HG02763 (cell line): ENCODE measurements around the gene NDUFA8.
"Not testable (repeated sequence)": the region's sequence is repeated elsewhere in the genome, so short reads cannot be mapped to it uniquely, and the experiment has no call there.

Experiments
- ATAC-seq: cut with Tn5 transposase; IDR thresholded peaks from one replicate; pipeline ENCODE4 v1.9.1; 2021; ENCODE audit warnings: mild to moderate bottlenecking, moderate library complexity; ENCODE audit not compliant: unreplicated experiment

Gene NDUFA8

DNA sequence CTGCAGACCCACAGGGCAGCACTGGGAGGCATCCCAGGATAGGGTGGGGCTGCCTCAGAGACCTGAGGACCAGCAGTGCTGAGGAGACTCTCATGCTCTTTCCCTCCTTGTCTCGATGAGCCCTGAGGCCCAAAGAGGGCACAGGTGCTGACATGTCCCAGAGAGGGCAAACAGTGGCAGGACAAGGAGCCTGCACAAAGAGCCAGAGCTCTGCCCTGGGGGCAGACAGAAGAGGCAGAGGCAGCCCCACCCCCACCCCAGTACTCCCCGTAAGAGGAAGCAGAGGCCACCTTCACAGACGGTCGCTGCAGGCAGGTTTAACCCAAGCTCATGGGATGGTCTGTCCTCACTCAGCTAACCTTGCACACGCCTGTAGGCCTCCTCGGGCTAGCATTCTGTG, 37.1 kb downstream of the NDUFA8 start:
- ATAC-seq: no peak

DNA sequence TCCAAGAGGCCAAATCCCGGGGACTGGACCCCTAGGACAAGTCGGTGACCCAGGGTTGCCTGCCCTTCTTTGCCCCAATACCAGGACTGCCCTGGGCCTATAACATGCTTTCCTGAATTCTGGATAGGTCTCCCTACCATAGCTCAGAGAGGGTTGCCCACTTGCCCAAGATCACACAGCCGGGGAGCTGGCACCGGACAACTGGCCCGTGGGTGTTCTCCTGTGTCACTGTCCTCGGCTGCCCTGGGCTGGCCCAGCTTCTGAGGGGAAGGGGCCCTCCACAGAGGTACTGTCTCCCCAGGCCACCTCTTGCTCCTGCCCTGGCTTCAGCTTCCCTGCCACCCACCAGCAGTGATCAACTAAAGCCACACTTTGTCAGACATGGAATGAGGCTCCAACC, 37.6 kb downstream of the NDUFA8 start:
- ATAC-seq: no peak

DNA sequence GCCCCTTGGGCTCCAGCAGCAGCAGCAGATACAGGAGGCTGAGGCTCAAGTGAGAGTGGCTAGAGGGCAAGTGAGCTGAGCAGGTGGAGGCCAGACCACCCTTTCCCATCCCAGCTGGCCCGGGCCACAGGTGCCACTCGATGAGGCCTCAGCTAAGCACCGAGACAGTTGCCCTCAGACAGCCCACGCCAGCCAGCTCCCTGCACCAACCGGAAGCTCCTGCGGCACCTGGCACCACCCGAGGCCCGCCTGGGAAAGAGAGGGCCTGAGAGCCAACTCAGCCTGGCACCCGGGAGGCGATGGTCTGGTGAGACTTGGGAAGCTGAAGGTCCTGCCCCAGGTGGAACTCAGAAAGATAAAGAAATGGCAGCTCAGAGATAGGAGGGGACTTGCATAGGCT, 38.2 kb downstream of the NDUFA8 start:
- no peak for ATAC-seq

DNA sequence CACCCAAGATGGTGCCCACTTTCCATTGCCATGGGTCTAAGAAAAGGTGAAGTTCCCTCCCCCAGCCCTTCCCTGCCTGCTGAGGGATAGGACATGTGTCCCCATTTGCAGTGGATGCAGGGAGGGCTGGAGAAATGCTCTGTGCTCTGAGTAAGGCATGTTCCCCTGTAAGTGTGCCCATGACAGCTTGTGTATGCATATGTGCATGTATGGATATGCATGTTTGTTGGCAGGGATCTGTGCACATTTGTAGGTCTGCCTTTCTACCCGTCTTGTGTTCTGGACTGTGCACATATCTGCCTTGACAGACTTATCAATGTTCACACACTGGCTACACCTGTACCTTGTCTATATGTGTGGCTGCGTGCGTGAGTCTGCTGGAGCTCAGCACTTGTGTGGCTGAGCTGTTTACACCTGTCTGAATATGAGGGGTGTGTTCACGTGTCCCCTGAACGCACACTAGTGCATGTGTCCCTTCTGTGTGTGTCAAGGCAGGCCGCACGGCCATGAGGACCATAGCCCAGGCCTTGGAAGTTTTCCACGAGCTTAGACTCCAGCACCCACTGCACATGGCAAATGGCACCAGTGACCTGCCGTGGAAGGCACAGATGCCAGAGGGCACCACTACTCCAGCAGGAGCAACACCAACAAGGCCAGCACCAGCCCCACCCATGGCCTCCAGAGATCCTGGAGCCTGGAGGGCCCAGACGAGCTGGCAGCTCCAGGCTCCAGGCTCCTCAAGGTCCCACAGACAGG, 39.1 kb downstream of the NDUFA8 start:
- no peak for ATAC-seq

DNA sequence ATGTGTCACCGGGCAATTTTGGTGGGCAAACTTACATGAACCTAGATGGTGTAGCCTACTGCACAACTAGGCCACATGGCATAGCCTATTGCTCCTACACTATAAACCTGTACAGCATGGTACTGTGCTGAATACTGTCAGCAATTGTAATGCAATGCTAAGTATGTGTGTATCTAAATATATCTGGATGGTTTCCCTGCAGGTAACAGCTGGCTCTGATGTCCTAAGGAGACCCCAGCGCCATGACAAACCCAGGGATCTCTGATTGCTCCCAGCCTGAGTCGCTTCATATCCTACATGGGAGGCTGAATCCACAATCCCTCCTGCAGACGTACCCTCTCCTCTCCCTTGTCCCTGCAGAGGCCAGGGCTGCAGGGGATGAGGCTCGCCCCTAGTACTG, 39.9 kb downstream of the NDUFA8 start:
- no peak for ATAC-seq

DNA sequence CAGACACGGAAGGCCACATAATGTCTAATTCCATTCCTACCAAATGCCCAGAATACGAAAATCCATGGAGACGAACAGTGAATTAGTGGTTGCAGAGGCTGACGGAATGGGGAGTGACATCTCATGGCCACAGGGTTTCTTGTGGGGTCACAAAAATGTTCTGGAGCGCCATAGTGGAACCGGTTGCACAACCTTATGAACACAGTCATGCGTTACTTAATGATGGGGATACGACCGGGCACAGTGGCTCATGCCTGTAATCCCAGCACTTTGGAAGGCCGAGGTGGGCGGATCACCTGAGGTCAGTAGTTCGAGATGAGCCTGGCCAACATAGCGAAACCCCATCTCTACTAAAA, 40.4 kb downstream of the NDUFA8 start:
- no peak for ATAC-seq

DNA sequence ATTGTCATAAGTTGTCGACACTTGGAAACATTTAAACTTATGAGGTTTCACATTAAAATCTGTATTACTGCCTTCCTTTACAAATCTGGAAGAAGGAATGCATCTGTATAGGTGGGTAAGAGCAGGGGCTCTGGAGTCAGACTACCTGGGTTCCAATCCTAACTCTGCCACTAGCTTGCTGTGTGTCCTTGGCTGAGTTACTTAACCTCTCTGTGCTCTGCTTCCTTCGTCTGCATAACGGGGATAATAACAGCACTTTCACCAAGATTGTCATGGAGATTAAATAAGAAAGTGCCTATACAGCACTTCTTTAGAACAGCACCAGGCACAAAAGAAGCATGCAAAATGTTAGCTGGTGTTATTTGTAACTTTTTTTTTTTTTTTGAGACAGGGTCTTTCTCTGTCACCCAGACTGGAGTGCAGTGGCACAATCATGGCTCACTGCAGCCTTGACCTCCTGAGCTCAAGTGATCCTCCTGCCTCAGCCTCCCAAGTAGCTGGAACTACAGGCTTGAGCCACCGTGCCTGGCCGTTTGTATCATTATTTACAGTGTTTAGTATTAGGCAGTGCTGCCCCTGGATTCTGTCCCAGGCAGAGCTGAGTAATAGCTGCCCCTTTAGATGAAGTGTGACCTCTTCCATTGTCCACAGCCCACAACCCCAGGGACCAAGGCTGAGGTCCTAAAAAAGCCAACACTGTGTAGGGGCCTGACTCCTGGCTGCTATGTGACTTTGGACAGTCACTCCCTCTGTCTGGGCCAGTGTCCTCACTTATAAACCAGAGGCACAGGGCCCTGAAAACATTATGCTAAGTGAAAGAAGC, 41.0 kb downstream of the NDUFA8 start:
- ATAC-seq: no peak

DNA sequence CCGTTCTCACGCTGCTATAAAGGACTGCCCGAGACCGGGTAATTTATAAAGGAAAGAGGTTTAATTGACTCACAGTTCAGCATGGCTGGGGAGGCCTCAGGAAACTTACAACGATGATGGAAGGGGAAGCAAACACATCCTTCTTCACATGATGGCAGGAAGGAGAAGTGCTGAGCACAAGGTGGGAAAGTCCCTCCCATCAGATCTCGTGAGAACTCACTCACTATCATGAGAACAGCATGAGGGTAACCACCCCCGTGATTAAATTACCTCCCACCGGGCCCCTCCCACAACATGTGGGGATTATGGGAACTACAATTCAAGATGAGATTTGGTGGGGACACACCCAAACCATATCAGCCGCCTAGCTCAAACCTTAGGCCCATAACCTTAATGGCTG, 42.3 kb downstream of the NDUFA8 start:
- ATAC-seq: not testable (repeated sequence)

DNA sequence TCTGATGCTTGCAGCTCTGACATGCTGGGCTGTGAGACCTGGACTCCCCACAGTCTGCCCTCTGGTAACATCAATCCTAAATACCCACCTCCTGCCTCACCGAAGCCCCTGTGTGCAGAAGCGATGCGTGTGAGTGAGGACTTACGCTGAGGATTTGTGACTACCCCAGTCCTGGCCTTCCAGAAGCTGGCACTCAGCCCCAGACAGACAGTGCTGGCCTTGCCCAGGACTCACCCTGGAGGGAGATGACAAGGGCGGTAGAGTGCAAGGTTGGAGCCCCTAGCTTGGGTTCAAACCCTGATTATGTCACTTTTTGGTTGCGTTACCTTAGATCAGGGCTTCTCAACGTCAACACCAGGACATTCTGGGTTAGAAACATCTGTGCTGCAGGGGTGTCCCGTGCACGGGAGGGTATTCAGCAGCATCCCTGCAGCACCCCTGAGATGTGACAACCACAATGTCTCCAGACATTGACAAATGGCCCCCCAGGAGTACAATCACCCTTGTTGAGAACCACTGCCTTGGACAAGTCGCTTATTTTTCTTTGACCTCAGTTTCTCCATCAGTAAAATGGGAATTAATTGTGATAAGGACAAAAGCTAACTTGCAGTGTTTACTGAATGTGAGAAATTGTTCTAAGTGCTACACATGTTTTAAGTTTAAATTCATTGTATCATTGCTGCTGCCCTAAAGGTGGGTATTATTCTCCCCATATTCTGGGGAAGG, 43.0 kb downstream of the NDUFA8 start:
- ATAC-seq: no peak

DNA sequence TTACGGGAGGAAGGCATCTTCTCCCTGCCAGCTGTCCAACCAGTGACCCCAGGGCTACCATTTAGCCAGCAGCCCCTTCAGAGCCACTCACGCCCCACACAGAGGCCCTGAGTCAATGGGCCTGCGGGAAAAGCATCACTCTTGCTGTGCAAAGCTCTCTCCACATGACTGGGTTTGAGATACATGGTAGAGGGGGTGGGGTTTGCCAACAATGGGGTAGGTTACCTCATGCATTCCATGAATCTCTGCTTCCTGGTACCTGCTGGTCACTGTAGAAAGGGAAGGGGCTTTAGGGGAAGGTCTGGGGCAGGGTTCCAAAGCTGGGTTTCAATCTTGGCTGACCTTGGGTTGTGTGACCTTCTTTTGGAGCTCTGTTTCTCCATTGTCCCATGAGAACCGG, 43.5 kb downstream of the NDUFA8 start:
- no peak for ATAC-seq

DNA sequence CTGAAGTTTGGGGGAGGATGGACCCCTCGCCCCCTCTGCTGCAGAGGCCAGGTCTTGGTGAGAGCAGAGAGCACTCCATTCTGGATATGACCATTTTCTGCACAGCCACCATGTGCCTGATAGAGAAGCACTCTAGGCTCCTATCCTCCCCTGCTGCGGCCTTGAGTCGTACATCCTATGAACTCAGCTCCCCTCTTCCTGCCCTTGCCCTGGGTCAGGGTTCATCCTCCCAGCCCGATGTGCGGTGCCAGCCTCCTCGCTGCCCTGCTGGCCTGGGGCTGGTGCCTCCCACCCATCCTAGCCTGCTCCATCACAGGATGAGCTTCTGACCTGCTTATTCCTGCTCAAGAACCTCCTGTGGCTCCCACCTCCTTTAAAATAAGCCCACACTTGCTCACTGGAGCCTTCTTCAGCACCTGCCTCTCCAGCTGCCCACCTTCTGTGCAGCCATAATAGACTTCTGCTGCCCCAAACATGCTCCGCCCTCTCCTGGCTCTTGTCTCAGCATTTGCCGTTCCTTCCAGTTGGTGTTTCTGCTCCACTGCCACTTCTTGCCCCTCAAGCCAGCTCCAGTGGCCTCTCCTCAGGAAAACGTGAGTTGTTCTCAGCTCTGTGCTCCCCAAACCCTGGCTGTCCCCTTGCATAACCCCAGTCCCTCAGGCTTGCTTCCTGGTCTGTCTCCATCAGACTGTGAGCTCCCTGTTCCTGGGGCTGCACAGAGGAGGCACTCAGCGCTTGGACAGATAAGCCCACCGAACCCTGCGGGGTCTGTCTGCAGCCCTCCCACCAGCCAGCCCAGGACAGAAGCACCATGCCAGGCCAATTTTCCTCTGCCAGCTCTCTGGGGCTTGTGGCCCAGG, 44.2 kb downstream of the NDUFA8 start:
- ATAC-seq: no peak

DNA sequence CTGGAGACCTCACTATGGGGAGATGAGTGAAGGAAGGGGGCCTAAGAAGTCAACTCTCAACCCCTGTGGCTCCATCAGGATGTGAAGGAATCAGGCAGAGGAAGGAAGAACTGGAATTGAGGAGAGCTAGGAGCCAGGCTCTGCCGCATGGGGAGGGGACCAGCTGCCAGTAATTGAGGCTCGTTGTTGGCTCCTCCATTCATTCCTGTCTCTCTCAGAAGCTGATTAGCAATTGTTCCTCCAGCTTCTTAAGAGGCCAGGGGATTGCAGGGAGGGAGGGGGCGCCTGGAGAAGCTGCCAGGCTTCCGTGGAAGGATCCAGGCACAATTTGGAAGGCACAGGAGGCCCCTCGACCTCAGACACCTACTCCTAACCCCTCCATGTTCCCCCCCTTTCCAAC, 46.0 kb downstream of the NDUFA8 start:
- no peak for ATAC-seq

DNA sequence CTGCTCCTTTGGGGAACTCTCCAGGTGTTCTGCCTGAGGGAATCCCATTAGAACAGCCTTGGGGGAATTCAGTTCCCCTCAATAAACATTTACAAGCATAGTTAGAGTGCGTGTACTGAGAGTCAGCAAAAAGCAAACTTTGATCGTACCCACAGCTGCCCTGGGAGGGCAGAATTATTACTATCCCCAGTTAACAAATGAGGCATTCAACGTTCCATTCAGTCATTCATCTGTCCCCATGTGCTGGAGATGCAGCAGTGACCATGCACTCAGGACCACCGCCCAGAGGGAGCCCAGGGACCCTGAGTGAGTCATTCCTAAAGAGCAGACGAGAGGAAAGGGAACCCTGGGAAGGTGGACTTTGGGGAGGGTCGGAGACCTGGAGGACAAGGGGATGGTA, 47.3 kb downstream of the NDUFA8 start:
- no peak for ATAC-seq

DNA sequence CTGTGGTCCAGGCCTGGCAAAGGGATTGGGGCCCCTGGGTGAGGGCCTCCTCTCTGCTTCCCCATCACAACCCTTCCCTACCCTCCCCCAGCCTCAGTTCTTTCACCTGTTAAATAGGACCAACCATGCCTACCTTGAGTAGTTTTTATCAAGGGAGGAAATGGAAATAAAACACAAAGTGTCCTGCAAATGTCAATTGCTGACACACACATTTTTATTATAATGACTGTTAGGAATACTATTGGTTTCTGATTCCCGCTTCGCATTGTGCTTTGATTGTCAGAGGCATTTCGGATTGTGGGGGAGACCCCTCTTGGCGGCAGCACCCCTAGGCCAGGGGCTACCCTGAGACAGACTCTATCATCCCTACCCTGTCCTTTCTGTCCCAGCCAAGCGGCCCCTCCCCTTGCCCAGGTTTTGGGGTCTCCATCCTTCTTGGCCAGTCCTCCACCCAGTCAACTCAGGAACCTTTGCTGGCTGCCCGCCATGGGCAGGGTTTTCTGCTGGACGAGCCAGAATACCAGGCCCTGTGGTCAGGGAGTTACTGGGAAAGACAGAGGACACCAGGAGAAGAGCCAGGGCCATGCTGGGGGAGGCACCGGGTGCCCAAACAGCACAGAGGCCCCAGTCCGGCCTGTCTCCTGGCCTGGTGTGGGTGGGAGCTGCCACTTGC, 48.0 kb downstream of the NDUFA8 start:
- ATAC-seq: no peak

DNA sequence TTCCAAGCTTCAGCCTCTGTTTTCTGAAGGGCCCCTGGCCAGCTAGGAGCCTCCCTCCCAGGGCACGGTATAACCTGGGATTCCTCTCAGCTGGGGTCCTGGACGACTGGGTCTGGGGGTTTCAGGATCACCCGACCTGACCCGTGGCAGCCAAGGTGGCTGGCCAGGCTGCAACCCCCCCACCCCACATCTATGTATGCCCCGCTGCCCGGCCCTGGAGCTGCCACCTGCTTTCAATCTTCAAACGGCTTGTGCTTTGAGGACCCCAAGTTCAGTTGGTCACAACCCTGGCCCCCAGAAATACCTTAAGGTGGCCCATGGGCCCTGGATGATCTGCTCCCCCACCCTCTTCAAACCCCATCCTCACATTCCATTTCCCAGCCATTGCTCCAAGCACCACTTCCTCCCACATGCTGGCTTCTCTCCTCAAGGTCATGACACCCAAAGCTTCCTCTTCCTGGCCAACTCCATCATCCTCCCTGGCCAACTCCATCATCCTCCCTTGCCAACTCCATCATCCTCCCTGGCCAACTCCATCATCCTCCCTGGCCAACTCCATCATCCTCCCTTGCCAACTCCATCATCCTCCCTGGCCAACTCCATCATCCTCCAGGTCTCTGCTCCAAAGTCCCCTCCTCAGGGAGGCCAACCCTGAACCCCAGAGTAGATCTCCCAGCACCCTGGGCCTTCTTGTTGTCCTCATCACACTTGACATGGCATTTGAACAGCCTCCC, 49.3 kb downstream of the NDUFA8 start:
- ATAC-seq: no peak

DNA sequence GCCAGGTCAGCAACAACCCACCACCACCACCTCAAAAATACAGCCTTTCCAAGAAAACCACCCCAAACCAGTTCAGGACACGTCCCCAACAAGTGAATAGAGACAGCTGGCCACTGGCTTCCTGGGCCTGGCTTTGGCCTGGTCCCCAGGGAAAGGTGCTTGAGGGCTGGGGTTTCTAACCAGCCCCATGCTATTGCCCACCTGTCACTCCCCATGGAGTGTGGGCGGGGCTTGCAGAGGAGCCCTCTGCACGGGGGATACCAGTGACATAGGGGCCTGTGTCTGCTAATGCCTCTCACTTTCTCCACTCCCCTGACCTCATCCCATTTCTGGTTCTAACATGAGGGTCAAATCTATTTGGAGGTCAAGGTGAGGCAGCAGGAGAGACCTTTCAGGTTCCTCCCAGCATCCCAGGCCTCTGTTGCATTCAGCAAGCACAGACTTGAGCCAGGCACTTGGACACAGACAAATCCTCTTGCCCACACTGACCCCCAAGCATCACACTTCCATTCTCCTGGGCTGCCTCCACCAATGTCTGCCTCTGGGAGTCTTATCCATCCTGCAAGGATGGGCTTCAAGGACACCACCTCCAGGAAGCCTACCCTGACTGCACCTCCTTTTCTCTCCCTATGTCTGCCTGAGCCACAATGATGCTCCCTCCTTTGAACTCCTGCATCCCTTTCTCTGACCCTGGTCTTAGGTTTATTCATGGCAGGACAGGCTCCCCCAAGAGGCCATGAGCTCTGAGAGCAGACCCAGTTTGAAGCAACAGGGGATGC, 50.4 kb downstream of the NDUFA8 start:
- ATAC-seq: no peak

DNA sequence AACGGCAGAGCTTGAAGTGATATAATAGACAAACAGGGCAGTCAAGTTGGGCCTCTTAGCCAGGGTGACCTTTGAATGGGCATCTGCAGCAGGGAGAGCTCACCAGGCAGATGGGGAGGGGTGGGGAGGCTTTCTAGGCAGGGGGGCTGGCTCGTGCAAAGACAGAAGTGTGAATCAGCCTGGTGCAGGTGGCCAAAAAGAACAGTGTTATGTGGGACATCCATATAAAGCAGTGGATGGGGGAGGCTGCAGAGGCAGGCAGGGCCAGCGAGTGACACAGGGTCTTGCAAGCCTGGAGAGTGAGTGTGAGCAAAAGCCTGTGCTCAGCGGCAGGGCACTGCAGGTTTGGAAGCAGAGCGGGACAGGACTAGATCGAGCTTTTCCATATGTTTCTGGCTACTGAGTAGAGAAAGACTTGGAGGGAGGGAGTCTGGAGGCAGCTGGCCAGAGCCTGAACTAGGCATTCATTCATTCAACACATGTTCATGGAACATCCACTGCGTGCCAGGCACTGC, 52.2 kb downstream of the NDUFA8 start:
- no peak for ATAC-seq

DNA sequence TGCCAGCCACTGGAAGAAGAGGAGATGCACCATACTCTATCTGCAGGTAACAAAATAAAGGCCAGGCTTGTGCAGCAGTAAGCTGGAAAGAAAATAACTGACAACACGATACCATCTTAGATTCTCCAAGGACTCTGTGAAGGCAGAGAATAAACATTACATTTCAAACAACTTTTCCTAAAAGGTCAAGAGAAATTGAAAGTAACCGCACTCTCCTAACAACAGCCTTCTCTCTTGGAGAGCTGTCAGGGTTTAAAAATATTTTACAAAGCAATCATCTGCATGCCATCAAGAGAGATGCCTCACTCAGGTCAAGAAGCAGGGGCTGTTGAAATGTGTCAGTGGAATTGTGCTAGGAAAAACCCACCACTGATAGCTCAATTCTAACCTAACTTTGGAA, 53.0 kb downstream of the NDUFA8 start:
- ATAC-seq: no peak

DNA sequence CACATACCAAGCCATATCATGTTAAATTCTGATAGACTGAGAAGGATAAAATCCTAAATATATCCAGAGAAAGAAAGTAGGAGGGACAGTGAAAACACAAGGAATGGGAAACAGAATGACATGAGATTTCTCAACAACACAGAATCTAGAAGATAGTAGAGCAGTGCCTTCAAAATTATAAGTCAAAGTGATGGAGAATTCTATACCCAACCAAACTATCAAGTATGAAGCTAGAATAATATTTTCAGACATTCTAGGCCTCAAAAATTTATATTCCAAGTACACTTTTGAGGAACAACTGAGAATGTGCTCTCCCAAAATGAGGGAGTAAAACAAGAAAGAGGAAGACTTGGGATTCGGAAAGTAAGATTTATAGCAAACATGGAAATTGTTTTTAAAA, 55.6 kb downstream of the NDUFA8 start:
- ATAC-seq: no peak
